Measurements from ENCODE around the gene TAB2.
"Not testable (repeated sequence)": the region's sequence is repeated elsewhere in the genome, so short reads cannot be mapped to it uniquely, and the experiment has no call there.

Gene TAB2

GRCh38 chr6:149441740-149442139 is 124.2 kb downstream of the TAB2 start:
- no peak for DNase-seq (ENCODE audit: low spot score)
- no peak for TF ChIP-seq CTCF (IDR thresholded peaks at IDR 0.05; ENCODE audit: extremely low read depth, missing control alignments)

- DNase-seq (ENCODE audit: low spot score): no peak
- TF ChIP-seq CTCF (IDR thresholded peaks at IDR 0.05; ENCODE audit: extremely low read depth, missing control alignments): no peak
Observed at GRCh38 chr6:149443411-149444181, 126.1 kb downstream of the TAB2 start.

GRCh38 chr6:149444360-149445094 is 127.0 kb downstream of the TAB2 start:
- not testable (repeated sequence) for DNase-seq (ENCODE audit: low spot score)

GRCh38 chr6:149445095-149445466 is 127.6 kb downstream of the TAB2 start:
- DNase-seq (ENCODE audit: low spot score): no peak
- no peak for TF ChIP-seq CTCF (IDR thresholded peaks at IDR 0.05; ENCODE audit: extremely low read depth, missing control alignments)

- no peak for DNase-seq (ENCODE audit: low spot score)
- no peak for TF ChIP-seq CTCF (IDR thresholded peaks at IDR 0.05; ENCODE audit: extremely low read depth, missing control alignments)
Observed at GRCh38 chr6:149445573-149445972, 128.1 kb downstream of the TAB2 start.

GRCh38 chr6:149446791-149447376 is 129.4 kb downstream of the TAB2 start:
- no peak for TF ChIP-seq CTCF (IDR thresholded peaks at IDR 0.05; ENCODE audit: extremely low read depth, missing control alignments)
- DNase-seq (ENCODE audit: low spot score): no peak

GRCh38 chr6:149448821-149449453 is 131.4 kb downstream of the TAB2 start:
- no peak for TF ChIP-seq CTCF (IDR thresholded peaks at IDR 0.05; ENCODE audit: extremely low read depth, missing control alignments)

More at GRCh38 chr6:149448821-149449453, 131.4 kb downstream of the TAB2 start:
- no peak for DNase-seq (ENCODE audit: low spot score)

All from GM20000 (cell line).